Tibial nerve (tissue), 4 donors: Measurements from ENCODE around the gene COMT. TPM values are rescaled to one million over a fixed set of nuclear protein-coding genes. Genes with fewer than 3 reads are reported as not detected.

Source experiments
- DNase-seq, 2 donors: peaks; one replicate each; pipeline ENCODE4 v3.0.0-alpha.2; 2019; ENCODE audit warnings: low spot score in 2 of 2
- H3K27ac ChIP-seq, 4 donors: fragments of 200-600 bp; sonication (generic) in 3 of 4; one replicate each; pipeline ENCODE4 v1.5.1; 2017 to 2019; ENCODE audit warnings: mild to moderate bottlenecking in 1 of 4
- H3K27me3 ChIP-seq, 2 donors: fragments of 200-600 bp; sonication (generic) in 1 of 2; one replicate each; pipeline versions ENCODE4 v1.5.1 to v1.6.0; 2017 to 2019
- H3K36me3 ChIP-seq, 3 donors: fragments of 200-600 bp; sonication (generic); one replicate each; pipeline ENCODE4 v1.5.1; 2018 to 2019
- H3K4me1 ChIP-seq, 4 donors: fragments of 200-600 bp; sonication (generic) in 3 of 4; one replicate each; pipeline ENCODE4 v1.5.1; 2017 to 2019
- H3K4me3 ChIP-seq, 4 donors: fragments of 200-600 bp; sonication (generic) in 3 of 4; one replicate each; pipeline ENCODE4 v1.5.1; 2017 to 2019; ENCODE audit warnings: mild to moderate bottlenecking in 1 of 4, moderate library complexity in 1 of 4
- H3K9me3 ChIP-seq, 4 donors: fragments of 200-600 bp; sonication (generic) in 3 of 4; one replicate each; pipeline ENCODE4 v1.5.1; 2017 to 2019
- EP300 ChIP-seq, 2 donors: sonication (generic); formaldehyde crosslinking; IDR thresholded peaks; one replicate each; pipeline ENCODE4 v1.6.1; 2017; ENCODE audit warnings: antibody characterized with exemption in 2 of 2, mild to moderate bottlenecking in 1 of 2
- POLR2A ChIP-seq, 2 donors: fragments of 450-650 bp; IDR thresholded peaks; one replicate each; pipeline ENCODE4 v1.6.1; 2017; ENCODE audit warnings: antibody characterized with exemption in 2 of 2, mild to moderate bottlenecking in 2 of 2, moderate library complexity in 2 of 2
- WGBS, 2 donors: methylation state at CpG; one replicate each; pipeline ENCODE4 v1.1.5; 2018; 5-methylcytosine and 5-hydroxymethylcytosine counted together
- total RNA-seq, 4 donors: library from RNA; depleted of rRNA; stranded (reverse); fragments of >200 nt; gene quantifications; one replicate each; pipeline ENCODE4 v1.1.0, GENCODE V29; 2016
- TF ChIP-seq, protein P1 (sequence below), 5 experiments: fragments of 200-600 bp in 3 of 5; fragments of 450-650 bp in 2 of 5; sonication (generic) in 3 of 5; IDR thresholded peaks; one replicate each; pipeline ENCODE4 v1.5.1; 2016 to 2019; ENCODE audit warnings: antibody characterized with exemption in 5 of 5, mild to moderate bottlenecking in 3 of 5, moderate library complexity in 2 of 5

Gene COMT
- total RNA-seq, 4 donors from 2014 or later: 212 to 306 (median 240) TPM

DNA sequence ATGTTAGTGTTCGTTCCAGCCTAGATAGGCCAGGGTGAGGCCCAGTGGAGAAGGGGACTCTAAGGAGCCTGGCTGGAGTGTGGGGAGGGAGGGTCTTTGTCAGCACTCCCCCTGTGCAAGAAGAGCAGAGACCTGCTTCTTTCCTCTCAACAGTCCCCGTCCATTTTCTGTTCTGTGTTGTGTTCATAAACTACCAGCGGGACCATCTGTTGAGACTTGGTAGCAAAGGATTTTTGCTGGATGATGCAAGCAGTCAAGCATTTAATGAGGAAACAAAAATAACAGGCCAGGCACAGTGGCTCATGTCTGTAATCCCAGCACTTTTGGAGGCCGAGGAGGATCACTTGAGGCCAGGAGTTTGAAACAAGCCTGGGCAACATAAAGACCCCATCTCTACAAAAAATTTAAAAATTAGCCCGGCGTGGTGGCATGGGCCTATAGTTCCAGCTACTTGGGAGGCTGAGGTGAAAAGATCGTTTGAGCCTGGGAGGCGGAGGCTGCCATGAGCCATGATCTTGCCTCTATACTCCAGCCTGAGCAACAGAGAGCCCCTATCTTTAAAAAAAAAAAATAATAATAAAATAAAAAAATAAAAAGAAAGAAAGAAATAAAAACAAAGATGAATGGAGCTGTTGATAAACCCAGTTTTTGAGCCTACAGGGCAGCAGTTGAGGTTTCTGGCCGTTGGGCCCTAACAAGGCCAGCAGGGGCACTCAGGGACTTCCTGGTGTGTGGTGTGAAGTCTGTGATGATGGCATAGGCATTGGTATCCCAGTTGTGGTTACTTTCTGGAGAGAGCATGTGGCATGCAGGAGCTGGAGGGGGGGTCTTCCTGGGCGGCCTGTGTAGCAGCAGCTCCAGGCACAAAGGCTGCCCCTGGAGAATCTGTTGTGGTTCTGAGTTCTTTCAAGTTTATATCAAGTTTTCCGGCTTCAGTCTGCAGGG, 1.8 kb downstream of the COMT start:
- Histone ChIP-seq H3K4me3 (peak overlapping the region; percentile 64 to 99 (median 88)), H3K27ac (peak overlapping the region; percentile 95 to 99 (median 96)), H3K4me1 (peaks cover 0 to 62% (median 35%) of the 10 kb centered on the region in 4 donors), H3K9me3 (no peaks in the 10 kb centered on the region), H3K36me3 (no peaks in the 10 kb centered on the region), H3K27me3 (no peaks in the 10 kb centered on the region)
- peak in 1 of 2 donors; percentile 63 for DNase-seq
- WGBS, 2 donors: 22 to 24% methylated on average over 11 of the region's 11 CpGs
- TF ChIP-seq EP300 (IDR thresholded peaks at IDR 0.05): peak in 1 of 2 donors; percentile 84
- no peak for TF ChIP-seq POLR2A (IDR thresholded peaks at IDR 0.05)
- TF ChIP-seq, protein P1, sequence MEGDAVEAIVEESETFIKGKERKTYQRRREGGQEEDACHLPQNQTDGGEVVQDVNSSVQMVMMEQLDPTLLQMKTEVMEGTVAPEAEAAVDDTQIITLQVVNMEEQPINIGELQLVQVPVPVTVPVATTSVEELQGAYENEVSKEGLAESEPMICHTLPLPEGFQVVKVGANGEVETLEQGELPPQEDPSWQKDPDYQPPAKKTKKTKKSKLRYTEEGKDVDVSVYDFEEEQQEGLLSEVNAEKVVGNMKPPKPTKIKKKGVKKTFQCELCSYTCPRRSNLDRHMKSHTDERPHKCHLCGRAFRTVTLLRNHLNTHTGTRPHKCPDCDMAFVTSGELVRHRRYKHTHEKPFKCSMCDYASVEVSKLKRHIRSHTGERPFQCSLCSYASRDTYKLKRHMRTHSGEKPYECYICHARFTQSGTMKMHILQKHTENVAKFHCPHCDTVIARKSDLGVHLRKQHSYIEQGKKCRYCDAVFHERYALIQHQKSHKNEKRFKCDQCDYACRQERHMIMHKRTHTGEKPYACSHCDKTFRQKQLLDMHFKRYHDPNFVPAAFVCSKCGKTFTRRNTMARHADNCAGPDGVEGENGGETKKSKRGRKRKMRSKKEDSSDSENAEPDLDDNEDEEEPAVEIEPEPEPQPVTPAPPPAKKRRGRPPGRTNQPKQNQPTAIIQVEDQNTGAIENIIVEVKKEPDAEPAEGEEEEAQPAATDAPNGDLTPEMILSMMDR (IDR thresholded peaks at IDR 0.05): peak in 1 of 5 experiments; percentile 7

DNA sequence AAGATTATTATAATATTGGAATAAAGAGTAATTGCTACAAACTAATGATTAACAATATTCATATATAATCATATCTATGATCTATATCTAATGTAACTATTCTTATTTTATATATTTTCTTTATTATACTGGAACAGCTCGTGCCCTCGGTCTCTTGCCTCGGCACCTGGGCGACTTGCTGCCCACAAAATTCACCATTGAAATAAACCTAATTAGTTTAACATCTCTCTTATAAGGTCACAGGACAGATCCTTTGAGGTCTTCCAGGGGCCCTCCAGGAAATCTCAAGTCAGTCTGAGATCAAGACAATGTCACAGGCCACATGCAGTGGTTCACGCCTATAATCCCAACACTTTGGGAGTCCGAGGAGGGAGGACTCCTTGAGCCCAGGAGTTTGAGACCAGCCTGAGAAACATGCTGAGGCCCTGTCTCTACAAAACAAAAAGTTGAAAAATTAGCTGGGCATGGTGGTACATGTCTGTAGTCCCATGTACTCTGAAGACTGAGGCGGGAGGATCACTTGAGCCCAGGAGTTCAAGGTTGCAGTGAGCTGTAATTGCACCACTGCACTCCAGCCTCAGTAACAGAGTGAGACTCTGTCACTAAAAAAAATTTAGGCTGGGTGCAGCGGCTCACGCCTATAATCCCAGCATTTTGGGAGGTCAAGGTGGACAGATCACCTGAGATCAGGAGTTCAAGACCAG, 6.6 kb downstream of the COMT start:
- WGBS, 2 donors: 68 to 76% methylated on average over 9 of the region's 9 CpGs
- no peak for DNase-seq
- peak overlapping the region in 2 of 4 donors; percentile 83 for H3K27ac ChIP-seq

DNA sequence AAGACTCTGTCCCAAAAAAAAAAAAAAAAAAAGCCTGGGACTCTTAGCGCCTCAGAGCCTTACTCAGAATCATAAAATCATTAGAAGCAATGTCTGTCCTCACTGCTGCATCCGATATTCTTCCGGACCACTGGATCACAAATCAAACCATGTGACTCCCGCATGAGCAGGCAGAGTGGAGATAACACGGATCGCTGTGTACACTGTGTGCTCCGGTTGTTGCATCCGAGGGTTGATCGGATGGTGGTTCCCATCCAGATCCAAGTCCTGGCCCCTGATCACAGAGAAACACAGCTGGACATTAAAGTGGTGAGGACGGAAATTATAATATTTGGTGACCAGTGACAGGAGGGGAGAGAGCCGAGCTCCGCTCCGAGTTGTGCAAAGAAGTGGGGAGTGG, 9.8 kb downstream of the COMT start:
- WGBS, 2 donors: 88 to 93% methylated on average over 13 of the region's 13 CpGs
- peaks cover 0 to 59% (median 17%) of the 10 kb centered on the region in 4 donors for H3K4me1 ChIP-seq
- TF ChIP-seq, protein P1 (IDR thresholded peaks at IDR 0.05): no peak
- TF ChIP-seq POLR2A (IDR thresholded peaks at IDR 0.05) (no peak), EP300 (IDR thresholded peaks at IDR 0.05) (no peak)
- H3K9me3 ChIP-seq: no peaks in the 10 kb centered on the region
- peaks cover 0 to 9% (median 0%) of the 10 kb centered on the region in 3 donors for H3K36me3 ChIP-seq
- no peak overlapping the region for H3K27ac ChIP-seq
- no peak overlapping the region for H3K4me3 ChIP-seq
- no peaks in the 10 kb centered on the region for H3K27me3 ChIP-seq
- DNase-seq: no peak

More for the DNA sequence above, 6.6 kb downstream of the COMT start:
- Histone ChIP-seq H3K36me3 (peaks cover 0 to 9% (median 0%) of the 10 kb centered on the region in 3 donors), H3K4me1 (peaks cover 0 to 70% (median 26%) of the 10 kb centered on the region in 4 donors), H3K9me3 (no peaks in the 10 kb centered on the region), H3K4me3 (no peak overlapping the region), H3K27me3 (no peaks in the 10 kb centered on the region)
- TF ChIP-seq EP300 (IDR thresholded peaks at IDR 0.05): no peak
- no peak for TF ChIP-seq POLR2A (IDR thresholded peaks at IDR 0.05)
- TF ChIP-seq, protein P1 (IDR thresholded peaks at IDR 0.05): no peak

DNA sequence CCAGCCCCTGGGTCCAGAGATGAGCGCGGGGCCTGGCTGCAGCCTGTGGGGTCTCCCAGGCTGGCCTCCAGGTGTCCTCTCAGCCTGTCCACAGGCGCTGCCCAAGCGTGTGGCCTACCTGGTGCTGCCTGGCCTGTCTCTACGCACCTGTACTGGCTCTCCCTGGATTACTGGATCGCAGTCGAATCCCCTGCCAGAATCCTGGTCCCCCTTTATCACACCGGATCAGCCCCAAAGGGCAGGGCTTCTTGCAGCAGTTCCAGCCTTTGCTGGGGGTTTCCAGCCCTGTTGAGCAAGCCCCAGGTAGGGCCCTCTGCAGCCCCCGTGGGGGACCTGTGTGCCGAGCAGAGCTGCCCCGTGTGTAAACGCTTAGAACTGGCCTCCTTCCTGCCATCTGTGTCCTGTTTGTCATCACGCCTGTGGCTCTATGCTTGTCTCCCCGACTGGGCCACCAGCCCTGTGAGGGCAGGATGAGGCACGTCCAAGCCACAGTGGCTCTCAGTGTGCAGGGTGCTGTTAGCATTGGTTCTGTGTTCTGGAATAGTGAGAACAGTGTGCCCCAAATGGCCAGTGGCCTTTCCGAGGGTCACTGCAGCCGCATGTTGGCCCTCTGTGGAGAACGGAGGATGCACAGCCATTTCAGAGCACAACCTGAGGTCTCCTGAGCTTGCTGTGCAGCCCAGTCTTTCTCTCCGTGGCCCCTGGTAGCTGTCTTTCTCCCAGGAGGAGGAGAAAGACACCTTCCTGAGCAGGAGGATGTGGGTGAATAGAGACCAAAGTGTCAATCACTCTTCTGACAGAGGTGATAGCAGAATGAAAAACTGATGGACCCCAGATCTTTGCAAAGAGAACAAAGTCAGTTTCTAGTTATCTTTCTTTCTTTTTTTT, 13.9 kb downstream of the COMT start:
- DNase-seq: no peak
- peak overlapping the region in 1 of 4 donors; percentile 33 for H3K27ac ChIP-seq
- peaks cover 0 to 48% (median 28%) of the 10 kb centered on the region in 4 donors for H3K4me1 ChIP-seq
- no peaks in the 10 kb centered on the region for H3K27me3 ChIP-seq
- H3K4me3 ChIP-seq: no peak overlapping the region
- TF ChIP-seq EP300 (IDR thresholded peaks at IDR 0.05) (no peak), POLR2A (IDR thresholded peaks at IDR 0.05) (no peak)
- TF ChIP-seq, protein P1 (IDR thresholded peaks at IDR 0.05): no peak
- peaks cover 0 to 9% (median 0%) of the 10 kb centered on the region in 3 donors for H3K36me3 ChIP-seq
- WGBS, 2 donors: 74 to 77% methylated on average over 16 to 19 of the region's 19 CpGs
- no peaks in the 10 kb centered on the region for H3K9me3 ChIP-seq
